Breast epithelium (tissue), 3 donors: ENCODE data around the gene PSMD1.

ENCODE experiments used
- CTCF ChIP-seq, 3 donors: fragments of 450-650 bp; IDR thresholded peaks; one replicate each; pipeline ENCODE4 v1.5.1; 2016 to 2017; ENCODE audit warnings: antibody characterized with exemption in 3 of 3, mild to moderate bottlenecking in 3 of 3, moderate library complexity in 3 of 3
- POLR2A ChIP-seq: fragments of 450-650 bp; IDR thresholded peaks from one replicate; pipeline ENCODE4 v1.6.1; 2016; ENCODE audit warnings: antibody characterized with exemption, mild to moderate bottlenecking, moderate library complexity
- POLR2AphosphoS5 ChIP-seq, 3 donors: sonication (generic); formaldehyde crosslinking; IDR thresholded peaks; one replicate each; pipeline ENCODE4 v1.6.1; 2017; ENCODE audit warnings: antibody characterized with exemption in 3 of 3

GRCh38 chr2:231191896-231192872 is 135.5 kb downstream of the PSMD1 start:
- peak in 1 of 3 donors; percentile 57 for TF ChIP-seq CTCF (IDR thresholded peaks at IDR 0.05)
- no peak for TF ChIP-seq POLR2A
- TF ChIP-seq POLR2AphosphoS5 (IDR thresholded peaks at IDR 0.05): peak; percentile 18 to 78 (median 61)
